K562 (cell line): Measurements from ENCODE around the gene SAMD9L. TPM values are rescaled to one million over a fixed set of nuclear protein-coding genes. Genes with fewer than 3 reads are reported as not detected.

Experiments
- BRF1 ChIP-seq: IDR thresholded peaks from 3 replicates; pipeline ENCODE4 v1.6.1; 2011; ENCODE audit warnings: borderline replicate concordance, mild to moderate bottlenecking; ENCODE audit not compliant: insufficient read length; ENCODE audit errors: extremely low read depth
- CREB3L1 ChIP-seq: fragments of 450-650 bp; IDR thresholded peaks from 2 replicates; pipeline ENCODE4 v1.6.1; 2014; ENCODE audit warnings: low read depth, mild to moderate bottlenecking, moderate library complexity, borderline replicate concordance
- DMBX1 ChIP-seq: fragments of 250-450 bp; sonication (Bioruptor Pico); IDR thresholded peaks from 2 replicates; pipeline ENCODE4 v1.8.0; 2022; ENCODE audit warnings: inconsistent platforms, mild to moderate bottlenecking, moderate library complexity, borderline replicate concordance
- FOXP4 ChIP-seq: sonication (generic); formaldehyde crosslinking; IDR thresholded peaks from 2 replicates; pipeline ENCODE4 v1.8.0; 2022; ENCODE audit warnings: mild to moderate bottlenecking, missing genetic modification reagents, borderline replicate concordance
- GABPA ChIP-seq: fragments of 200-800 bp; sonication (Bioruptor generic); conservative IDR thresholded peaks from 2 replicates; pipeline ENCODE4 v1.6.1; 2016; ENCODE audit warnings: low read depth, missing genetic modification characterization, missing compliant biosample characterization
- GATA2 ChIP-seq: sonication (generic); formaldehyde crosslinking; IDR thresholded peaks from 2 replicates; pipeline ENCODE4 v1.4.0; 2020; ENCODE audit warnings: mild to moderate bottlenecking, missing genetic modification reagents
- MED1 ChIP-seq: sonication (generic); formaldehyde crosslinking; IDR thresholded peaks from 2 replicates; pipeline ENCODE4 v1.8.1; 2023; ENCODE audit warnings: missing genetic modification reagents, borderline replicate concordance
- MLX ChIP-seq, 2 experiments: fragments of 450-650 bp in 1 of 2; sonication (generic) in 1 of 2; formaldehyde crosslinking; conservative IDR thresholded peaks; 2 replicates each; pipeline versions ENCODE4 v1.4.0 to v1.8.1; 2020 to 2022; ENCODE audit warnings: mild to moderate bottlenecking in 1 of 2, missing genetic modification reagents in 1 of 2
- NFIX ChIP-seq: fragments of 250-450 bp; sonication (Bioruptor Pico); IDR thresholded peaks from 2 replicates; pipeline ENCODE4 v1.4.0; 2020; ENCODE audit warnings: low read depth, mild to moderate bottlenecking, moderate library complexity
- NR2F6 ChIP-seq: fragments of 450-650 bp; formaldehyde crosslinking; IDR thresholded peaks from 2 replicates; pipeline ENCODE4 v1.4.0; 2020; ENCODE audit warnings: mild to moderate bottlenecking
- PHB ChIP-seq: fragments of 250-450 bp; sonication (Bioruptor Pico); IDR thresholded peaks from 2 replicates; pipeline ENCODE4 v1.5.0; 2021
- RERE ChIP-seq: sonication (generic); formaldehyde crosslinking; IDR thresholded peaks from 2 replicates; pipeline ENCODE4 v1.8.0; 2023; ENCODE audit warnings: missing genetic modification reagents, mild to moderate bottlenecking, borderline replicate concordance
- SMARCA5 ChIP-seq: fragments of 450-650 bp; IDR thresholded peaks from 2 replicates; pipeline ENCODE4 v1.6.1; 2016
- SRSF3 ChIP-seq: fragments of 200-400 bp; formaldehyde crosslinking; IDR thresholded peaks from 2 replicates; pipeline ENCODE4 v1.6.1; 2016; ENCODE audit warnings: mild to moderate bottlenecking, low read length, moderate library complexity; ENCODE audit not compliant: insufficient read depth
- YBX1 ChIP-seq: fragments of 450-650 bp; IDR thresholded peaks from 2 replicates; pipeline ENCODE4 v1.7.1; 2016; ENCODE audit warnings: mild to moderate bottlenecking
- ZNF146 ChIP-seq: IDR thresholded peaks from one replicate; pipeline ENCODE4 v1.6.1; 2018; ENCODE audit warnings: missing compliant biosample characterization; ENCODE audit not compliant: unreplicated experiment
- ZNF174 ChIP-seq: fragments of 250-450 bp; sonication (Bioruptor Pico); IDR thresholded peaks from 2 replicates; pipeline ENCODE4 v1.4.0; 2020; ENCODE audit warnings: mild to moderate bottlenecking
- ZNF282 ChIP-seq: sonication (generic); formaldehyde crosslinking; IDR thresholded peaks from 2 replicates; pipeline ENCODE4 v1.8.1; 2023; ENCODE audit warnings: missing genetic modification reagents
- ZNF511 ChIP-seq: sonication (generic); formaldehyde crosslinking; IDR thresholded peaks from 2 replicates; pipeline ENCODE4 v1.8.0; 2022; ENCODE audit warnings: mild to moderate bottlenecking, missing genetic modification reagents
- ZSCAN29 ChIP-seq: fragments of 450-650 bp; IDR thresholded peaks from 2 replicates; pipeline ENCODE4 v1.6.1; 2017
- polyA plus RNA-seq, 8 experiments: library from polyadenylated mRNA; depleted of rRNA in 4 of 8; stranded (reverse) in 5 of 8; unstranded in 3 of 8; fragments of >200 nt; fragmentation: Nextera tagmentation in 2 of 8; fragmentation: Illumina TruSeq in 1 of 8; extraction: Ambion mirVana in 2 of 8; extraction: Trizol in 1 of 8; gene quantifications; 2 replicates each; pipeline versions ENCODE4 v1.2.1 to v1.2.3, GENCODE V29; 2011 to 2014; ENCODE audit warnings: inconsistent platforms in 1 of 8, missing spikeins in 1 of 8
- total RNA-seq, 7 experiments: library from RNA; depleted of rRNA in 6 of 7; stranded (reverse); fragments of >200 nt in 6 of 7; fragmentation: Illumina TruSeq in 2 of 7; extraction: Trizol in 2 of 7; gene quantifications; 2 replicates each; pipeline versions ENCODE4 v1.2.1 to v1.2.3, GENCODE V29; 2011 to 2021; ENCODE audit warnings: low replicate concordance in 1 of 7

The SAMD9L gene
- total and polyA plus RNA-seq, 9 of the 15 experiments (the other 6 are each of a cell fraction or from before 2014, with no cell fraction given) = 0.15 to 1.0 (median 0.48) TPM

GRCh38 chr7:93148727-93149126, 542 bp upstream of the SAMD9L start (continued):
- no peak for TF ChIP-seq RERE (CRISPR knock-in tag)
- TF ChIP-seq SMARCA5 = no peak
- no peak for TF ChIP-seq NFIX (CRISPR knock-in tag)
- no peak for TF ChIP-seq ZNF511
- no peak for TF ChIP-seq GATA2 (CRISPR knock-in tag)
- no peak for TF ChIP-seq GABPA (tag)
- TF ChIP-seq YBX1 = no peak
- no peak for TF ChIP-seq NR2F6 (CRISPR knock-in tag)
- TF ChIP-seq FOXP4 (CRISPR knock-in tag) = no peak
- TF ChIP-seq BRF1 = no peak
- no peak for TF ChIP-seq ZNF174 (CRISPR knock-in tag)
- no peak for TF ChIP-seq PHB (CRISPR knock-in tag)
- no peak for TF ChIP-seq ZNF146
- no peak for TF ChIP-seq SRSF3
- TF ChIP-seq DMBX1 = peak; percentile 72; the same call in 1 of the 2 replicates
- TF ChIP-seq CREB3L1 = no peak
- TF ChIP-seq ZNF282 (CRISPR knock-in tag) = no peak
- no peak for TF ChIP-seq MED1
- no peak for TF ChIP-seq ZSCAN29
- no peak for TF ChIP-seq MLX (CRISPR knock-in tag; conservative IDR thresholded peaks at IDR 0.05)
